H1 (cell line): Measurements from ENCODE around the gene DYNC2H1. TPM values are rescaled to one million over a fixed set of nuclear protein-coding genes. Genes with fewer than 3 reads are reported as not detected.

Experiments
- CTCF ChIA-PET: fragments of 300-600 bp; sonication (Branson Sonifier 250); formaldehyde crosslinking; loops from one replicate; lab custom pipeline; 2021; ENCODE audit not compliant: partially characterized antibody; lab: Charles Lee
- POLR2A ChIA-PET: fragments of 300-600 bp; sonication (Branson Sonifier 250); formaldehyde crosslinking; loops from one replicate; lab custom pipeline; 2021; ENCODE audit warnings: inconsistent platforms; ENCODE audit not compliant: partially characterized antibody; lab: Charles Lee
- DNase-seq, 2 experiments: peaks; one replicate each; pipeline versions ENCODE4 v3.0.0 to v3.0.0-alpha.2; 2010 to 2022; ENCODE audit warnings: low spot score in 2 of 2, low read depth in 1 of 2, mixed read lengths in 1 of 2
- FAIRE-seq: peaks from 2 replicates; lab custom pipeline; 2011; peaks lifted over from hg19 to GRCh38; lab: Jason Lieb, UNC
- H2AFZ ChIP-seq: 2 replicates; pipeline ENCODE4 v1.8.1; 2012; ENCODE audit warnings: low read length, inconsistent platforms
- H2AK5ac ChIP-seq: 2 replicates; pipeline ENCODE4 v1.6.1; 2013; ENCODE audit warnings: low read depth, low read length
- H2BK120ac ChIP-seq: replicated peaks from 2 replicates; pipeline ENCODE3; 2013; ENCODE audit warnings: low read depth, low read length, inconsistent platforms
- H2BK12ac ChIP-seq: 2 replicates; pipeline ENCODE4 v1.6.1; 2013; ENCODE audit warnings: low read depth, low read length
- H2BK15ac ChIP-seq: 2 replicates; pipeline ENCODE4 v1.6.1; 2013; ENCODE audit warnings: low read length
- H2BK20ac ChIP-seq: 2 replicates; pipeline ENCODE4 v1.6.1; 2013; ENCODE audit warnings: low read length
- H2BK5ac ChIP-seq: 2 replicates; pipeline ENCODE4 v1.6.1; 2013; ENCODE audit warnings: low read depth, low read length
- H3K14ac ChIP-seq: 2 replicates; pipeline ENCODE4 v1.6.1; 2013; ENCODE audit warnings: inconsistent platforms; ENCODE audit not compliant: insufficient read length
- H3K18ac ChIP-seq: 2 replicates; pipeline ENCODE4 v1.6.1; 2013; ENCODE audit warnings: low read length; ENCODE audit errors: extremely low read depth
- H3K23ac ChIP-seq: 2 replicates; pipeline ENCODE4 v1.6.1; 2013; ENCODE audit warnings: inconsistent platforms; ENCODE audit not compliant: insufficient read length
- H3K23me2 ChIP-seq: 2 replicates; pipeline ENCODE4 v1.6.1; 2013; ENCODE audit warnings: low read depth, low read length
- H3K27ac ChIP-seq: 2 replicates; pipeline ENCODE4 v1.6.1; 2011; ENCODE audit warnings: low read depth, low read length, inconsistent platforms
- H3K27me3 ChIP-seq, 4 experiments: replicated peaks in 1 of 4; 1 replicate in 1 of 4; 2 replicates in 3 of 4; pipeline versions ENCODE4 v1.6.1 to v1.8.1; 2011 to 2013; ENCODE audit warnings: low read length in 3 of 4, mild to moderate bottlenecking in 3 of 4, inconsistent platforms in 2 of 4, mixed read lengths in 2 of 4, moderate library complexity in 1 of 4; ENCODE audit not compliant: control insufficient read depth in 3 of 4, insufficient read depth in 3 of 4; ENCODE audit errors: extremely low read depth in 1 of 4
- H3K36me3 ChIP-seq, 4 experiments: 2 replicates each; pipeline versions ENCODE4 v1.6.1 to v1.8.1; 2011 to 2013; ENCODE audit warnings: mild to moderate bottlenecking in 4 of 4, low read length in 3 of 4, moderate library complexity in 2 of 4, control low read depth in 1 of 4, inconsistent platforms in 1 of 4; ENCODE audit not compliant: insufficient read depth in 4 of 4, control insufficient read depth in 2 of 4
- H3K4ac ChIP-seq: replicated peaks from 2 replicates; pipeline ENCODE3; 2013; ENCODE audit warnings: low read length, low read depth, mixed read lengths, inconsistent platforms; ENCODE audit not compliant: insufficient read length
- H3K4me1 ChIP-seq, 4 experiments: replicated peaks in 1 of 4; 1 replicate in 1 of 4; 2 replicates in 3 of 4; pipeline versions ENCODE4 v1.6.1 to v1.8.1; 2011 to 2013; ENCODE audit warnings: low read length in 3 of 4, inconsistent platforms in 2 of 4, mixed read lengths in 1 of 4; ENCODE audit not compliant: insufficient read depth in 4 of 4, control insufficient read depth in 3 of 4
- H3K4me2 ChIP-seq, 2 experiments: 2 replicates each; pipeline versions ENCODE4 v1.6.1 to v1.8.1; 2011 to 2013; ENCODE audit warnings: low read depth in 2 of 2, low read length in 2 of 2, control low read depth in 1 of 2, inconsistent platforms in 1 of 2, mild to moderate bottlenecking in 1 of 2; ENCODE audit not compliant: insufficient read depth in 1 of 2
- H3K4me3 ChIP-seq, 4 experiments: fragments of 200-600, 300-600 bp in 1 of 4; sonication (generic), shearing (Covaris generic), sonication (Bioruptor Twin) in 1 of 4; 2 replicates each; pipeline versions ENCODE4 v1.5.1 to v1.8.1; 2011 to 2016; ENCODE audit warnings: low read length in 4 of 4, low read depth in 3 of 4, control low read depth in 2 of 4, inconsistent platforms in 2 of 4, mild to moderate bottlenecking in 2 of 4, mixed read lengths in 1 of 4, moderate library complexity in 1 of 4; ENCODE audit not compliant: insufficient read depth in 2 of 4; ENCODE audit errors: extremely low read depth in 1 of 4
- H3K56ac ChIP-seq: replicated peaks from 2 replicates; pipeline ENCODE3; 2013; ENCODE audit warnings: low read depth, mild to moderate bottlenecking, mixed read lengths, low read length, inconsistent platforms; ENCODE audit not compliant: insufficient read length
- H3K79me1 ChIP-seq: 2 replicates; pipeline ENCODE4 v1.6.1; 2013; ENCODE audit warnings: low read depth, low read length, control low read depth
- H3K79me2 ChIP-seq, 2 experiments: 2 replicates each; pipeline versions ENCODE4 v1.6.1 to v1.8.1; 2012 to 2013; ENCODE audit warnings: low read length in 2 of 2, mild to moderate bottlenecking in 2 of 2, inconsistent platforms in 1 of 2; ENCODE audit not compliant: insufficient read depth in 2 of 2, control insufficient read depth in 1 of 2
- H3K9ac ChIP-seq, 4 experiments: replicated peaks in 1 of 4; 1 replicate in 1 of 4; 2 replicates in 3 of 4; pipeline versions ENCODE4 v1.6.1 to v1.8.1; 2011 to 2013; ENCODE audit warnings: low read depth in 3 of 4, low read length in 3 of 4, control low read depth in 2 of 4, mild to moderate bottlenecking in 2 of 4, moderate library complexity in 2 of 4, inconsistent platforms in 1 of 4; ENCODE audit errors: extremely low read depth in 1 of 4
- H3K9me3 ChIP-seq, 2 experiments: 2 replicates each; pipeline versions ENCODE4 v1.6.1 to v1.8.1; 2012 to 2013; ENCODE audit warnings: mild to moderate bottlenecking in 2 of 2, moderate library complexity in 2 of 2, control low read depth in 1 of 2, inconsistent platforms in 1 of 2, low read depth in 1 of 2, low read length in 1 of 2, mixed read lengths in 1 of 2; ENCODE audit not compliant: insufficient read depth in 2 of 2
- H4K20me1 ChIP-seq, 2 experiments: replicated peaks in 1 of 2; 2 replicates each; pipeline versions ENCODE3 to v1.8.1; 2011 to 2013; ENCODE audit warnings: inconsistent platforms in 2 of 2, low read length in 2 of 2, mild to moderate bottlenecking in 1 of 2; ENCODE audit not compliant: insufficient read depth in 2 of 2, control insufficient read depth in 1 of 2
- H4K5ac ChIP-seq: 2 replicates; pipeline ENCODE4 v1.6.1; 2013; ENCODE audit warnings: low read length, low read depth, mixed read lengths, inconsistent platforms; ENCODE audit not compliant: insufficient read length
- H4K8ac ChIP-seq: 2 replicates; pipeline ENCODE4 v1.8.0; 2013; ENCODE audit warnings: mild to moderate bottlenecking, moderate library complexity, low read length, inconsistent platforms; ENCODE audit not compliant: insufficient read depth; ENCODE audit errors: extremely low read depth
- H4K91ac ChIP-seq: replicated peaks from 2 replicates; pipeline ENCODE3; 2013; ENCODE audit warnings: low read length, mixed read lengths, inconsistent platforms; ENCODE audit not compliant: insufficient read length
- BACH1 ChIP-seq: IDR thresholded peaks from 2 replicates; pipeline ENCODE4 v1.6.1; 2012; ENCODE audit warnings: low read length, improper control_type of control experiment
- BCL11A ChIP-seq, 2 experiments: IDR thresholded peaks; one replicate each; pipeline ENCODE4 v1.6.1; 2011; ENCODE audit warnings: low read depth in 2 of 2, low read length in 2 of 2, mild to moderate bottlenecking in 2 of 2
- BRCA1 ChIP-seq: IDR thresholded peaks from 2 replicates; pipeline ENCODE4 v1.6.1; 2012; ENCODE audit warnings: low read depth, low read length, improper control_type of control experiment
- CHD2 ChIP-seq: IDR thresholded peaks from 2 replicates; pipeline ENCODE4 v1.6.1; 2012; ENCODE audit warnings: low read length, improper control_type of control experiment
- FOSL1 ChIP-seq: IDR thresholded peaks from 2 replicates; pipeline ENCODE4 v1.6.1; 2011; ENCODE audit warnings: mild to moderate bottlenecking, low read depth, low read length, moderate library complexity; ENCODE audit not compliant: insufficient read depth
- HDAC6 ChIP-seq: IDR thresholded peaks from one replicate; pipeline ENCODE4 v1.7.1; 2012; ENCODE audit warnings: low read depth, mild to moderate bottlenecking, inconsistent platforms, low read length, moderate library complexity
- MAX ChIP-seq: IDR thresholded peaks from 2 replicates; pipeline ENCODE4 v1.6.1; 2012; ENCODE audit warnings: inconsistent platforms
- PHF8 ChIP-seq: fragments of 200-600 bp; sonication (generic); conservative IDR thresholded peaks from 2 replicates; pipeline ENCODE4 v1.7.1; 2012; ENCODE audit warnings: low read depth, mild to moderate bottlenecking, inconsistent platforms, low read length, moderate library complexity
- RAD21 ChIP-seq, 2 experiments: IDR thresholded peaks in 1 of 2; conservative IDR thresholded peaks in 1 of 2; 2 replicates each; pipeline ENCODE4 v1.6.1; 2011; ENCODE audit warnings: low read depth in 2 of 2, low read length in 2 of 2, improper control_type of control experiment in 1 of 2, inconsistent platforms in 1 of 2, mild to moderate bottlenecking in 1 of 2, moderate library complexity in 1 of 2
- RBBP5 ChIP-seq: IDR thresholded peaks from 2 replicates; pipeline ENCODE4 v1.7.1; 2012; ENCODE audit warnings: low read depth, mild to moderate bottlenecking, inconsistent platforms, low read length, moderate library complexity, borderline replicate concordance
- TEAD4 ChIP-seq: IDR thresholded peaks from 2 replicates; pipeline ENCODE4 v1.6.1; 2012; ENCODE audit warnings: low read depth, low read length, inconsistent platforms, mixed read lengths
- WGBS, 2 experiments: shearing (Covaris generic) in 1 of 2; methylation state at CpG; one replicate each; pipeline versions ENCODE4 v1.1.6 to v1.1.7; 2013 to 2015; ENCODE audit warnings: low lambda C conversion rate in 2 of 2, mixed read lengths in 2 of 2, inconsistent platforms in 1 of 2, low coverage in 1 of 2, missing lambda C conversion rate in 1 of 2; ENCODE audit not compliant: insufficient replicate concordance in 2 of 2, insufficient coverage in 1 of 2, insufficient read length in 1 of 2; ENCODE audit errors: extremely low coverage in 1 of 2, missing lambda C conversion rate in 1 of 2; 5-methylcytosine and 5-hydroxymethylcytosine counted together
- polyA plus RNA-seq, 7 experiments: library from polyadenylated mRNA; depleted of rRNA in 3 of 7; stranded (reverse) in 5 of 7; unstranded in 2 of 7; fragments of >200 nt in 5 of 7; fragments of 200-250 nt in 2 of 7; gene quantifications; 1 replicate in 5 of 7; 2 replicates in 1 of 7; 4 replicates in 1 of 7; pipeline versions ENCODE4 v1.2.1 to v1.2.3, GENCODE V29; 2011 to 2013; ENCODE audit warnings: missing spikeins in 2 of 7, mixed read lengths in 2 of 7
- total RNA-seq: library from RNA; stranded (reverse); fragmentation: NEBNext Ultra II Directional; extraction: Animal tissue kit (Norgen Biotek cat#: 25700); gene quantifications from 2 replicates; pipeline ENCODE4 v1.2.1, GENCODE V29; 2021
- TF ChIP-seq, protein P1 (sequence below): IDR thresholded peaks from 2 replicates; pipeline ENCODE4 v1.6.1; 2011; ENCODE audit warnings: low read depth, mild to moderate bottlenecking, low read length; ENCODE audit not compliant: insufficient read depth

Gene DYNC2H1
- total and polyA plus RNA-seq, 2 of the 8 experiments (the other 6 are each of a cell fraction or from before 2014, with no cell fraction given), result 6.2 to 12.0 TPM

DNA sequence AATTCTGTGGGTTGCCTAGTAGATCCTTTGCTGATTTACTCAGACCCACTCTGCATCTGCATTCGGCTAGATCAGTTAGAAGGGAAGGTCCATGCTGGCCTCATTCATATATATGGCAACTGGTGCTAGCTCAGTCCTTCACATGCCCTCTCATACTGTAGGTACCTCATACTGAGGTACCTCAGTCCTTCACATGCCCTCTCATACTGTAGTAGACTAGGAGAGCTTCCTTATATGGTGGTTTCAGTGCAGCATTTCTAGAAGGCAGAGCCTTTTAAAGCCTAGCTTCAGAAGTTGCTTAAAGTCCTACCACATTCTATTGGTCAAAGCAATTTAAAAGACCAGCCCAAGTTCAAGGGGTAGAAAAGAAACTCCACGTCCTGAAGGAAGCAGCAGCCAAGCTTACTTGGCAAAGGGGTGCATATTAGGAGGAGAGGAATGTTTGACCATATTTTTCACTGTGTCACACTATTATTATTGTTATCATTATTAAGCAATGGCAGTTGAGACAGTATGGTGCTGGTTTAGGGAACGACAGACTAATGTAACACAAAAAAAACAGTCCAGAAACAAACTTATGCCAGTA lies 356.4 kb downstream of the DYNC2H1 start:
- CTCF ChIA-PET, result interaction anchor here (1.0 kb wide), 2 partner anchors 13 to 209 kb away, joined by 3 to 4 read pairs; no protein-coding TSS in a partner anchor
- Histone ChIP-seq H3K14ac (no peak overlapping the region), H2BK120ac (no peak overlapping the region), H2AFZ (no peak overlapping the region), H2AK5ac (no peak overlapping the region), H2BK15ac (no peak overlapping the region), H3K4me3 (no peak overlapping the region), H3K56ac (no peak overlapping the region), H3K36me3 (no peaks in the 10 kb centered on the region), H2BK12ac (no peak overlapping the region), H3K4ac (no peak overlapping the region), H2BK20ac (no peak overlapping the region), H3K27me3 (no peaks in the 10 kb centered on the region), H4K91ac (no peak overlapping the region), H3K4me2 (no peak overlapping the region), H3K4me1 (no peaks in the 10 kb centered on the region), H3K18ac (no peak overlapping the region), H4K8ac (no peak overlapping the region), H3K9me3 (no peaks in the 10 kb centered on the region), H3K79me1 (no peaks in the 10 kb centered on the region), H3K23ac (no peak overlapping the region), H2BK5ac (no peak overlapping the region), H4K5ac (no peak overlapping the region), H3K27ac (no peak overlapping the region), H4K20me1 (no peaks in the 10 kb centered on the region), H3K23me2 (no peaks in the 10 kb centered on the region), H3K9ac (no peak overlapping the region), H3K79me2 (no peaks in the 10 kb centered on the region)
- POLR2A ChIA-PET, result no interaction called here
- TF ChIP-seq RBBP5 (no peak), MAX (no peak), BCL11A (IDR thresholded peaks at IDR 0.05; ENCODE audit: low read depth in 2 of 2, low read length in 2 of 2) (no peak), HDAC6 (no peak), BACH1 (no peak), PHF8 (no peak), RAD21 (IDR thresholded peaks at IDR 0.05 in 1 of 2, conservative IDR thresholded peaks at IDR 0.05 in 1 of 2; ENCODE audit: low read depth in 2 of 2, low read length in 2 of 2) (no peak), TEAD4 (no peak), FOSL1 (no peak), CHD2 (no peak), BRCA1 (no peak)
- TF ChIP-seq, protein P1, sequence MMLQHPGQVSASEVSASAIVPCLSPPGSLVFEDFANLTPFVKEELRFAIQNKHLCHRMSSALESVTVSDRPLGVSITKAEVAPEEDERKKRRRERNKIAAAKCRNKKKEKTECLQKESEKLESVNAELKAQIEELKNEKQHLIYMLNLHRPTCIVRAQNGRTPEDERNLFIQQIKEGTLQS, result no peak
- no peak for FAIRE-seq
- no peak for DNase-seq
- WGBS, 2 experiments, result 81% methylated on average over 3 of the region's 3 CpGs; no CpG with 5 or more reads in 1 of the 2 experiments
